ENCODE results near the gene TGFB1I1.
"Not testable (repeated sequence)": the region's sequence is repeated elsewhere in the genome, so short reads cannot be mapped to it uniquely, and the experiment has no call there.

The TGFB1I1 gene

GRCh38 chr16:31507617-31507928 is 35.6 kb downstream of the TGFB1I1 start:
- Histone ChIP-seq H3K9me3 (ENCODE audit: insufficient read depth, low read depth, low read length) (no peaks in the 10 kb centered on the region), H3K27me3 (ENCODE audit: insufficient read depth, low read length) (no peaks in the 10 kb centered on the region), H3K9ac (ENCODE audit: low read depth, low read length) (peak overlapping the region; percentile 97), H3K4me1 (ENCODE audit: insufficient read depth, low read length) (peaks cover 12% of the 10 kb centered on the region), H3K27ac (ENCODE audit: low read depth, low read length) (peak overlapping the region; percentile 88), H3K4me3 (ENCODE audit: low read length) (peak overlapping the region; percentile 96), H3K36me3 (ENCODE audit: insufficient read depth, low read length) (0 out of 2 replicates have a peak, but pooled peaks cover 6% of the 10 kb centered on the region)
- 2% methylated on average over 12 of the region's 12 CpGs for WGBS

GRCh38 chr16:31507929-31508705 is 36.2 kb downstream of the TGFB1I1 start, which contains the start of gene RUSF1:
Gene RUSF1 (minus strand): TSS chr16:31508391. CDS start chr16:31508373, 18 bp downstream.
- Histone ChIP-seq H3K27ac (ENCODE audit: low read depth, low read length) (peak within 1 kb of the TSS; percentile 88), H3K4me3 (ENCODE audit: low read length) (peak within 1 kb of the TSS; percentile 96), H3K27me3 (ENCODE audit: insufficient read depth, low read length) (no peaks in the 10 kb centered on the region), H3K9me3 (ENCODE audit: insufficient read depth, low read depth, low read length) (no peaks in the 10 kb centered on the region), H3K36me3 (ENCODE audit: insufficient read depth, low read length) (0 out of 2 replicates have a peak, but pooled peaks cover 6% of the 10 kb centered on the region), H3K4me1 (ENCODE audit: insufficient read depth, low read length) (peaks cover 12% of the 10 kb centered on the region), H3K9ac (ENCODE audit: low read depth, low read length) (peak within 1 kb of the TSS; percentile 97)
- under 1% methylated on average over 65 of the region's 65 CpGs for WGBS

DNA sequence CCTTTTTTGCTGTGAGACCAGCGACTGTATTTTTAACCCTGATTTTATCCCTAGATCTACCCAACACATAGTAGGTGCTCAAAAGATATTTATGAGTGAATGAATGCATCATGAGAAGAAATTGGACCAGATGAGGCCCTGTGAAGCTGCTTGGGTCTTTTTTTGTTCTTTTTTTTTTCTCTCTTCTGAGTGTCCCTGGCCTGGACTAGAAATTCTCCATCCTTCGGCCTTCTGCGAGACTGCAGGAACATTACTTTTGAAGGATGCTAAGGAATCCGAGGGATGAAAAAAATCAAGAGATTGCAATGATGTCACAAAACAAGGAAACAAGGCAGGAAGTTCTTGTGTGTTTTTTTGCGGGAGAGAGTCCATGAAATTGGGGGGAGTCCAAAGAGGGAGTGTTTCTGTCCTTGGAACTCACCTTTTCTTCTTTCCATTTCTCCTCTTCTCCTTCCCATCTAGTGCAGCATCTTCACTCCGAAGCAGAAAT is 36.8 kb downstream of the TGFB1I1 start:
- Histone ChIP-seq H3K27me3 (ENCODE audit: insufficient read depth, low read length) (no peaks in the 10 kb centered on the region), H3K9me3 (ENCODE audit: insufficient read depth, low read depth, low read length) (no peaks in the 10 kb centered on the region), H3K9ac (ENCODE audit: low read depth, low read length) (peak overlapping the region; percentile 97), H3K4me1 (ENCODE audit: insufficient read depth, low read length) (peaks cover 12% of the 10 kb centered on the region), H3K36me3 (ENCODE audit: insufficient read depth, low read length) (0 out of 2 replicates have a peak, but pooled peaks cover 6% of the 10 kb centered on the region), H3K27ac (ENCODE audit: low read depth, low read length) (peak overlapping the region; percentile 88), H3K4me3 (ENCODE audit: low read length) (peak overlapping the region; percentile 96)
- 58% methylated on average over 6 of the region's 6 CpGs for WGBS

DNA sequence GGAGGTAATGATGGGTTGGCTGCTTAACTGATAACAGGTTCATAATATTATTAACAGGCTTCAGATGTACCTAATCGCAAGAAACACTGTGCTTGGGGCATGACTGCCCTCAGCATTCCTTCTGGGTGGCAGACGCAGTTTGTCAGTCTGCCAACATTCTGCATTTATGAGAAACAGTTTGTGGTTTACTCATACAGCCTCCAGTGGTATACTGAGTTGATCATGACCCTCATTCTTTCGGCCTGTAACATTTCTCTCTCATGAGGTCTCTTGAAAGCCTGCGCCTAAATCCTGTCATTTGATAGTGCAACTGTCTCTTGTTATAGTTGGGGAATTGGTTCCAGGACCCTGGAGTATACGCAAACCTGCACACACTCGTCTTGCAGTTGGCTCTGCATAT is 41.2 kb downstream of the TGFB1I1 start:
- peaks cover 7% of the 10 kb centered on the region; the same call in 1 of the 2 replicates for H3K4me1 ChIP-seq (ENCODE audit: insufficient read depth, low read length)
- no peaks in the 10 kb centered on the region for H3K36me3 ChIP-seq (ENCODE audit: insufficient read depth, low read length)
- no peak overlapping the region for H3K27ac ChIP-seq (ENCODE audit: low read depth, low read length)
- H3K9me3 ChIP-seq (ENCODE audit: insufficient read depth, low read depth, low read length): 0 out of 2 replicates have a peak, but pooled peaks cover 4% of the 10 kb centered on the region
- H3K27me3 ChIP-seq (ENCODE audit: insufficient read depth, low read length): no peaks in the 10 kb centered on the region
- H3K4me3 ChIP-seq (ENCODE audit: low read length): no peak overlapping the region
- no peak overlapping the region for H3K9ac ChIP-seq (ENCODE audit: low read depth, low read length)
- WGBS: 62% methylated on average over 6 of the region's 6 CpGs

GRCh38 chr16:31513884-31514283 is 41.9 kb downstream of the TGFB1I1 start:
- no peak overlapping the region for H3K9ac ChIP-seq (ENCODE audit: low read depth, low read length)
- H3K27me3 ChIP-seq (ENCODE audit: insufficient read depth, low read length): no peaks in the 10 kb centered on the region
- no peak overlapping the region for H3K4me3 ChIP-seq (ENCODE audit: low read length)
- H3K4me1 ChIP-seq (ENCODE audit: insufficient read depth, low read length): peaks cover 6% of the 10 kb centered on the region; the same call in 1 of the 2 replicates
- H3K27ac ChIP-seq (ENCODE audit: low read depth, low read length): no peak overlapping the region
- no peaks in the 10 kb centered on the region for H3K36me3 ChIP-seq (ENCODE audit: insufficient read depth, low read length)
- H3K9me3 ChIP-seq (ENCODE audit: insufficient read depth, low read depth, low read length): 0 out of 2 replicates have a peak, but pooled peaks cover 4% of the 10 kb centered on the region

DNA sequence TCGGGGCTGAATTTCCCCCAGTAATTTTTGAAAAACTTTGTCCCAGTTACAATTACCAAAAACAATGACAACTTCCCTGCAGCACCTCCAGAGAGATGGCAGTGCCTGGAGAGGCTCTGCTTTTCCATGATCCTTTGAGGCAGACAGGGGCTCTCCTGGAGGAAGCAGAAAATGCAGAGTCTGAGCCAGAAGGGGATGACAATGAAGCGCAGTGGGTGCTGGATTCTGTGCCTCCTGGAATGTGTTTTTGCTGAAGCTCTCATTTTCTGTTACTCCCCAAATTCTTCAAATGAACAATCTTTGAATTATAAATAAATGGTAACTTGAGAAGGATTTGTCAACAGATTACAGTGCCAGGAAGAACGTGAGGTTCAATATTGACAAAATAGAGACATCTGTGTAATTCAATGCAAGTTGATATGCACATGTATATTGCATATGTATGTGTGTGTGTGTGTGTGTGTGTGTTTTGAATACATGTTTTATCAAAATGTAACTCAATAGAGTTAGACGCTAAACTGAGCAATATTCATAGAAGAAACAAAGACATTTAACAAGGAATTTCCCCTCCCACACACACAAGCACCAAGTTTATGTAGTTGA is 45.9 kb downstream of the TGFB1I1 start:
- Histone ChIP-seq H3K4me1 (ENCODE audit: insufficient read depth, low read length) (0 out of 2 replicates have a peak, but pooled peaks cover 3% of the 10 kb centered on the region), H3K9me3 (ENCODE audit: insufficient read depth, low read depth, low read length) (0 out of 2 replicates have a peak, but pooled peaks cover 4% of the 10 kb centered on the region)
- 86% methylated on average over 3 of the region's 4 CpGs for WGBS

GRCh38 chr16:31519759-31520431 is 47.9 kb downstream of the TGFB1I1 start:
- 94% methylated on average over 2 of the region's 2 CpGs for WGBS
- Histone ChIP-seq H3K27me3 (ENCODE audit: insufficient read depth, low read length) (no peaks in the 10 kb centered on the region), H3K9me3 (ENCODE audit: insufficient read depth, low read depth, low read length) (0 out of 2 replicates have a peak, but pooled peaks cover 4% of the 10 kb centered on the region)

More for the DNA sequence above, 45.9 kb downstream of the TGFB1I1 start:
- Histone ChIP-seq H3K27ac (ENCODE audit: low read depth, low read length) (no peak overlapping the region; the same call in 1 of the 2 replicates), H3K27me3 (ENCODE audit: insufficient read depth, low read length) (no peaks in the 10 kb centered on the region), H3K4me3 (ENCODE audit: low read length) (no peak overlapping the region), H3K36me3 (ENCODE audit: insufficient read depth, low read length) (no peaks in the 10 kb centered on the region), H3K9ac (ENCODE audit: low read depth, low read length) (no peak overlapping the region)

GRCh38 chr16:31521368-31521767 is 49.4 kb downstream of the TGFB1I1 start:
- no peak overlapping the region for H3K4me3 ChIP-seq (ENCODE audit: low read length)
- H3K9me3 ChIP-seq (ENCODE audit: insufficient read depth, low read depth, low read length): 0 out of 2 replicates have a peak, but pooled peaks cover 4% of the 10 kb centered on the region
- no peaks in the 10 kb centered on the region for H3K36me3 ChIP-seq (ENCODE audit: insufficient read depth, low read length)
- H3K27ac ChIP-seq (ENCODE audit: low read depth, low read length): no peak overlapping the region
- H3K9ac ChIP-seq (ENCODE audit: low read depth, low read length): no peak overlapping the region
- 46% methylated on average over 2 of the region's 3 CpGs for WGBS
- 0 out of 2 replicates have a peak, but pooled peaks cover 3% of the 10 kb centered on the region for H3K4me1 ChIP-seq (ENCODE audit: insufficient read depth, low read length)
- H3K27me3 ChIP-seq (ENCODE audit: insufficient read depth, low read length): no peaks in the 10 kb centered on the region

More at GRCh38 chr16:31519759-31520431, 47.9 kb downstream of the TGFB1I1 start:
- no peak overlapping the region for H3K9ac ChIP-seq (ENCODE audit: low read depth, low read length)
- no peak overlapping the region for H3K27ac ChIP-seq (ENCODE audit: low read depth, low read length)
- 0 out of 2 replicates have a peak, but pooled peaks cover 3% of the 10 kb centered on the region for H3K4me1 ChIP-seq (ENCODE audit: insufficient read depth, low read length)
- H3K36me3 ChIP-seq (ENCODE audit: insufficient read depth, low read length): no peaks in the 10 kb centered on the region
- H3K4me3 ChIP-seq (ENCODE audit: low read length): no peak overlapping the region

DNA sequence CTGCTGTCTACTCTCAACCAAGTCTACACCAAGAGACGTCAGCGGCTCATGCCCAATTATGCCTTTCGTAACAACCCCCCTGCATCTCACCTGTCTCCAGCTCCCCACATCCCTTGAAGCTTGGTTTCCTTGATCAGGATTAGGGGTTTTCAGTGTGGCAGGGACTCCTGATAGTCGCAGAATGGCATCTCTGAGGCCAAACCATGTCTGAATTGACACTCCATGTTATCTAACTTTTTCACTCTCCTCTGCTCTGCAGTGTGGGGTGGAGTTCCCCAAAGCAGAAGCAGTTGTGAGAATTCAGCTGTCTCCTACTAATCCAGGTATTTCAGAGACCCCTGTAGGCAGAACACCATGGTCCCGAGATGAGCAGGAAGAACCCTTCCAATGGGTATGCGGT is 50.1 kb downstream of the TGFB1I1 start:
- 92% methylated on average over 6 of the region's 6 CpGs for WGBS
- Histone ChIP-seq H3K27ac (ENCODE audit: low read depth, low read length) (no peak overlapping the region), H3K9me3 (ENCODE audit: insufficient read depth, low read depth, low read length) (0 out of 2 replicates have a peak, but pooled peaks cover 2% of the 10 kb centered on the region), H3K4me3 (ENCODE audit: low read length) (no peak overlapping the region), H3K4me1 (ENCODE audit: insufficient read depth, low read length) (0 out of 2 replicates have a peak, but pooled peaks cover 3% of the 10 kb centered on the region), H3K36me3 (ENCODE audit: insufficient read depth, low read length) (no peaks in the 10 kb centered on the region), H3K9ac (ENCODE audit: low read depth, low read length) (no peak overlapping the region), H3K27me3 (ENCODE audit: insufficient read depth, low read length) (no peaks in the 10 kb centered on the region)

DNA sequence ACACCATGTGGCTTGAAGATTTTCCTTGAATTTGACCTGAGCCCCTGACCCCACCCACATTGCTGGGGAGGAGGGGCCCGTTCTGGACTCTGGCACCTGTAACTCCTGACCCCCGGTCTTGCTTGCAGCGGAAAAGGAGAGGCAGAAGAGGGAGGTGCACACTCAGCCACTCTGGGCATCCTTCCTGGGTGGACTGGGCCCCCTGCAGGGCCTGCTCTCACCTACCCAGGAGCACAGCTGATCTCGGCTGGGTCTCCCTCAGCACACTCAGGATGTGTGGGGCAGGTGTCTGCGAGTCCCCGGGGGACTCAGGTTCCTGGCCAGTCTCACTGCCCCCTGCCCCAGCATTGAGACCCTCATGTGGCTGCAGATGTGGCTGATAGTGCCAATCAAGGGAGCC is 51.8 kb downstream of the TGFB1I1 start:
- Histone ChIP-seq H3K27me3 (ENCODE audit: insufficient read depth, low read length) (peaks cover 15% of the 10 kb centered on the region), H3K4me1 (ENCODE audit: insufficient read depth, low read length) (peaks cover 17% of the 10 kb centered on the region; the same call in 1 of the 2 replicates)
- no CpG with 5 or more reads among the region's 6 CpGs for WGBS
- H3K9me3 ChIP-seq (ENCODE audit: insufficient read depth, low read depth, low read length); H3K27ac ChIP-seq (ENCODE audit: low read depth, low read length); H3K4me3 ChIP-seq (ENCODE audit: low read length); H3K36me3 ChIP-seq (ENCODE audit: insufficient read depth, low read length); H3K9ac ChIP-seq (ENCODE audit: low read depth, low read length): not testable (repeated sequence)

All from HUES64 (cell line).